ENCODE results near the gene FUT4.
A peak's percentile ranks its signal among the peaks of the same experiment; 100 is the strongest.
"Not testable (repeated sequence)": the region's sequence is repeated elsewhere in the genome, so short reads cannot be mapped to it uniquely, and the experiment has no call there.

Gene FUT4

DNA sequence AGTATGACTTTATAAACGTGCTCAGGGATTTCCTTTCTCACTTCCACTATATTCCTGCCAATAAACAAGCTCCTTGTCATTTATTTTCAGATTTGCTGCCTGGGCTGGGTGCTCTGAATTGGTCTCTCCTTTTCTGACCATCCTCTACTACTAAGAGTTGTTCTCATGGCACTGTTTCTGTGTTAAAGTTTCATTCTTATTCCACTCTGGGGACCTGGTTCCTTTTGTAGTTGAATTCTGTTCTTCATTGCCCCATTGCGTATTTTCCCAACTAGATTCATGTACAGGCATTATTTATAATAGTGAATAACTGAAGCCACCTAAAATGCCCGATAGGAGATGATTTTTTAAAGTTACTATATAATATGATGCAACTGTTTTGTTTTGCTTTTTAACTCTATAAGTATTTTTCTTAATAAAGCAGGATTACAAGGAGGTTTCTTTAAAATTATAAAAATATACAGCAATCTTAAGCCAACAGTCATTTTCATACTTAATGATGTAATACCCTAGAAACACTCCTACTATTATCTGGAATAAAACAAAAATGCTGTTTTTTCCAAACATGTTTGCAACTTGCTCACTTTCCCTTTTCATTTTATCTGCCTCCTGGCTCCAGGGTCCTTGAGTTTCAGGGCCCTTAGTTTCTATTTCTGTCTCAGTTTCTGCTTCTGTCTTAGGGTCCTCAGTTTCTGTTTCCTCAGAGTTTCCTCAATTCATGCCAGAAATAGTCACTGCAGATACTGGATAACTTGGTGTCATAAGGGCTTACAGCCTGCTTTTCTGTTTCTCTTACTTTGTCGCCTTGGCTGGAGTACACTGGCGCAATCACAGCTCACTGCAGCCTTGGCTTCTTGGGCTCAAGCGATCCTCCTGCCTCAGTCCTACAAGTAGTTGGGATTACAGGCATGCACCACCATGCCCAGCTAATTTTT, 9.8 kb upstream of the FUT4 start:
- peak in 2 of 14 donors; percentile 5 to 8 for DNase-seq

DNA sequence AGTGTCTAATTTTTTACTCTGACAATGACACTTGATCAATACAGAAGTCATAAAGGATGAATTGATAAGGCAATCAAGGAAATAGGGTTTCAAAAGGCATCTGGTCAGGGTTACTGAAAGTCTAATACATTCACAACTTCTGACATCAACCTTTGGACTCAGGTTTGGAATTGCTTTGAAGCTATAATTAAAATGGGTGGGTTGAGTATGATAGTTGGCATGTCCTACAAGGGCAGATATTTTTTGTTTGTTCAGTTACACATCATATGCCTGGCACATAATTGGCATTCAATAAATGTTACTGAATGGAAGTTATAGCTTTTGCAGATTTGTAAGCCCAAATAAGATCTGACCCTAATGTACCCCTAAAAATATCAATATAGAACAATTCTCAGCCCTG, 7.3 kb upstream of the FUT4 start:
- no peak for DNase-seq

GRCh38 chr11:94537031-94537600, 6.6 kb upstream of the FUT4 start:
- peak in 1 of 14 donors; percentile 8 for DNase-seq

DNA sequence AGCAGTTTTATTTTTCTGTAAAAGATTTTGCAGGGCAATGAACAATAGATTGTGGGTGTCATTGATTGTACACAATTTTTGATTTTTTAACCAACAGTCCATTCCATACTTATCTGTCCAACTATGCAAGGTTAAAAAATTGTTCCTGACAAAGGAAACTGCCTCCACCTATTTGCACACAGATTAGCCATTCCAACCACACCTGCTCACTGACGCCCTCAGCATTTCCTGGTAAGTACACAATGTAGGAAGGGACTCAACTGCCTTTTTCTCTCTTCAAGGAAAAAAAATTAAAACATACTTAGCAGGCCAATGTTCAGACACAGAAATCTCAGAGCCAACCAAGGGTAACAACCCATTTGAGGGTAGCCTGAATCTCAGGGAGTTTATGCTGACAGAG, 4.3 kb upstream of the FUT4 start:
- DNase-seq, result no peak

GRCh38 chr11:94544646-94545263, 1.0 kb downstream of the FUT4 start:
- DNase-seq, result peak in 3 of 14 donors; percentile 20 to 47 (median 33)

GRCh38 chr11:94545264-94546161, 1.8 kb downstream of the FUT4 start:
- DNase-seq, result peak in 2 of 14 donors; percentile 35 to 63

- peak in 1 of 14 donors; percentile 63 for DNase-seq
Measured at GRCh38 chr11:94546162-94546470, 2.4 kb downstream of the FUT4 start.

DNA sequence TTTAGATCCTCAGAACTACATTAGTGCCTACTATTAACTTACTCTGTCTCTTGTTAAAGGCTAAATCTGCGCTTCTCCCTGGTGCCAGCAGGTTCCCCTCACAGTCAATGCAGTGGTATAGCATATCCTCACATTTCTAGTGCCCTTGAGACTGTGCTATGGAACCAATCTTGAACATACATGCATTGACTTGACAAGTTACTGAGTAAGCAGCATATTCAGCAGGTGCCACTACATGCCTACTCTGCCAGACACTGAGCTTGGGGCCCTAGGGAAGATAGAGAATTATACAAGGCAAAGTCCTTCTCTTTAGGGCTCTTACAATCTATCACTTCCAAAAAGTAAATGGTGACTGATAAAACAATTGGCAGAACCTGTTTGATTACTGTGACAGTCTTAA, 3.2 kb downstream of the FUT4 start:
- peak in 1 of 14 donors; percentile 32 for DNase-seq

DNA sequence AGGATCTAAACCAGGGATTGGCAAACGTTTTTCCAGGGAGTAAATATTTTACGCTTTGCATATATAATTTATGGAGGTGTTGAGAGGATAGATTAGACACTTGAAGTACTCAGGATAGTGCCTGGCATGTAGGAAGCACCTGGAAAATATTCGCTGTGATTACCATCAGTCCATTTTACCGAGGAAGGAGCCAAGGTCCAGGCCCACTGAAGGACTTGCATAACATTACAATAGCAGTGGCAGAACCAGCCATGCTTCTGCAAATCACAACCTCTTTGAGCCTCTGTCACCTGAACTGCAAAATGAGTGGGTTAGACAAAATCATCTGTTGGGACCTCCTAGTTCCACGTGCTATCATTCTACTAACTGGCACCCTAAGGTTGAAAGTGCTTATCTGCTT, 5.4 kb downstream of the FUT4 start:
- peak in 1 of 14 donors; percentile 5 for DNase-seq

DNA sequence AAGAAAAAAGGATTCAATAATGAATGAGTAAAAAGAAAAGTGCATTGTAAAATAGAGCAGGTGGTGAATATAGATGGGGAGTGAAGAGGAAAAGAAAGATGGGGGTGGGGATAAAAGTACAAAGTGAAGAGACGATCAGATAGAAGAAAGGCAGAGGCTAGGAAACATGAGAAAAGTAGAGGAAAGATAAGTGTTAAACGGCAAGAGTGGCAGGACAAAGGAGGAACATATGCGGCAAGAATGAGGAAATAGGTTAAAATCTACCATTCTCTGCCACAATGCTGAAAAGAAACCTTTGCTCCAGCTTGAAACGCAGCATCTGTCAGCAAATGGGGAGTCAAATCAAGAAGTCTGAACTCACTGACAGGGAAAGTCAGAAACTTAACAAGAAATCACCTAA, 6.8 kb downstream of the FUT4 start:
- DNase-seq, result no peak

- DNase-seq, result no peak
Measured at GRCh38 chr11:94553938-94554337, 10.2 kb downstream of the FUT4 start.

DNA sequence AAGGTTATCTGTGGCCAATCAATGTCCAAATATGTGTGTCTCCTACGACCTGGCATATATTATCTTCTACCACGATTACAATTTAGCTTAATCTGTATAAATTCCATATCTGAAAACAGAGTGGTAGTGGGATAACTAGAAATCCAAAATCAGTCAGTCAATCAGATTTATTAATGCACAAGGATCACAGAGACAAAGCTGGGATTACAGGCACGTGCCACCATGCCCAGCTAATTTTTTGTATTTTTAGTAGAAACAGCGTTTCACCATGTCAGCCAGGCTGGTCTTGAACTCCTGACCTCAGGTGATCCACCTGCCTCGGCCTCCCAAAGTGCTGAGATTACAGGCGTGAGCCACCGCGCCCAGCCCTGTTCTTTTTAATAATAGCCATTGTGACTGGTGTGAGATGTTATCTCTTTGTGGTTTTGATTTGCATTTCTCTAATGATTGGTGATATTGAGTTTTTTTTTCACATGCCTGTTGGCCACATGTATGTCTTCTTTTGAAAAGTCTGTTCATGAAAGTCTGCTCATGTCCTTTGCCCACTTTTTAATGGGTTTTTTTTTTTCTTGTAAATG, 12.1 kb downstream of the FUT4 start:
- not testable (repeated sequence) for DNase-seq

- no peak for DNase-seq
Measured at GRCh38 chr11:94557421-94557820, 13.7 kb downstream of the FUT4 start.

DNA sequence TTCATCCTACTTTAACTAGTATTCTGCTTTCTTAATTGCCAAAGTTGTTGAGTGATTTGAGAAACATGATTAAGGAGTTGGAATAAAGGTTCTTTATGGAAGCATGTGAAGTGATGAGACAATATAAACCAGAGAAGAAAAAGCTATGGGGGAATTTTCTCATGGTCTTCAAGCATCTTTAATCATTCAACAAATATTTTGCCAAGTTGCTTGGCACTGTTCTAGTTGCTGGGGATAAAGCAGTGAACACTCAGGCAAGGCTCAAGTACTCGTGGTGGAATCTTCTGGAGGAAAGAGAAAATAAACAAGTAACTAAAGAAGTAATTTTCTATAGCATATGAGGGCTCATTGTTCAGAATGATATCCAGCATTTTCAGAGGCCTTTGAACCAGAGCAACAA, 14.3 kb downstream of the FUT4 start:
- DNase-seq, result no peak

DNA sequence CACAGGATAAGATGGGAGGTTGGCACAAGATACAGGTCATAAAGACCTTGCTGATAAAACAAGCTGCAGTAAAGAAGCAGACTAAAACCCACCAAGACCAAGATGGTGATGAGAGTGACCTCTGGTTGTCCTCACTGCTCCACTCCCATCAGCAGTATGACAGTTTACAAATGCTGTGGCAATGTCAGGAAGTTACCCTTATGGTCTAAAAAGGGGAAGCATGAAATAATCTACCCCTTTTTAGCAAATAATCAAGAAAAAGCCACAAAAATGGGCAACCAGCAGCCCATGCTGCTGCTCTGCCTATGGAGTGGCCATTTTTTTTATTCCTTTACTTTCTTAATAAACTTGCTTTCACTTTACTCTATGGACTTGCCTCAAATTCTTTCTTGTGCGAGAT, 14.7 kb downstream of the FUT4 start:
- DNase-seq, result no peak

- DNase-seq, result no peak
Measured at GRCh38 chr11:94558932-94559331, 15.2 kb downstream of the FUT4 start.

DNA sequence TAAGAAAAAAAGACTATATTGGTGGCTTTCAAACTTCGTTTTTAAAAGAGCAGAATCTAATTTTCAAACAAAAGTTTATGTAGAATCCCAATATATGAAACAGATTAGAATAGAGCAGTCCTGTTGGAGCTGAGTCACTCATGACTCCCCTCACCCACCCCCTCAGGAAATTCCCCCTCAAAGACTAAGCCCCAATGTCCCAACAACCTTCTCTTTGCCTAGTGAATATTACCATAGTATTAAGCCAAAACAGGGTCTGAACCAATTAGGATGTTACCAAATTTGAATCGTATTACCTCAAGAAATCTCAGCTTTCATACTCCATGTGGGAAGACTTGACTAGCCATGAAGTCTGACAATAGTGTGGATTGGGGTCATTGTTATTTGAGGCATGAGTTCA, 15.6 kb downstream of the FUT4 start:
- DNase-seq, result no peak

DNA sequence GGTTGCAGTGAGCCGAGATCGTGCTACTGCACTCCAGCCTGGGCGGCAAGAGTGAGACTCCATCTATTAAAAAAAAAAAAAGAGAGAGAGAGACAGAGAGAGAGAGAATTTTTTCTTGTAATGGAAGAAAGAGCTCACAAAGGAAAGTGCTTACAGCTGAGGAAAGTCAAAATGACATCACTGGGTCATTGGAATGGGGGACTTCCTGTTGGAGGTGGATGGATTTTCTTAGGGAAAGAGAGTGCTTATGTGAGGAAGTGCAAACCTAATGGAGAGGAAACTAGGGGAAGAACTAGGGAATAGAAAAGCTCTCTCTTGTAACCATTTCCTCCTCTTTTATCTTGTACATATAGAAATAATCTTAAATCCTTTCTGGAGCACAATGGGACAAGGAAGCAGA, 17.1 kb downstream of the FUT4 start:
- DNase-seq, result no peak

DNA sequence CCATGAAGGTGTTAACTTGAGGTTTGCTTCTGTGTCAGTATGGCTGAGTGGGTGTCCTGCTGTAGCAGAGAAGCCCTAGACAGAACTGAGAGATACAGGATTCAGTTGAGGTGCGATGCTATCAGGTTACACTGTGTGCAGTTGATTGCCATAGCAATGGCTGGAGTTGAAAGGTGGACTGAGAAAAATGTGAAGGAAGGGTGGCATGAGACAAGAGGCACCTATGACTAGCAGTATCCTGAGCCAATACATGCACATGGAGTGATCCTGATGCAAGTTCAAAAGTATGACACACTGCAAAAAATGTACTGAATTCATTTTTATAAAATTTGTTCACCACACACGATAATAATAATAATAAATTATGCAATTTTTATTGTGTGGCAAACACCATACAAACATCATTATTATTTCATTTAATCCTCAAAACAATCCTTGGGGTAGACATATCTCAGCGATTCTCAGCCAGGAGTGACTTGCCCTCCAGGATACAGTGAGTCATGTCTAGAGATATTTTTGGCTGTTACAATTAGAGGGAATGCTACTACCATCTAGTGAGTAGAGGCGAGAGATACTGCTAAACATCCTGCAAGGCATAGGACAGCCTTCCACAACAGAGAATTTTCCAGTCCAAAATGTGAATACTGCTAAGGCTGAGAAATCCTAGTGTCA, 19.6 kb downstream of the FUT4 start:
- no peak for DNase-seq

- no peak for DNase-seq
Measured at GRCh38 chr11:94563848-94564467, 20.2 kb downstream of the FUT4 start.

DNA sequence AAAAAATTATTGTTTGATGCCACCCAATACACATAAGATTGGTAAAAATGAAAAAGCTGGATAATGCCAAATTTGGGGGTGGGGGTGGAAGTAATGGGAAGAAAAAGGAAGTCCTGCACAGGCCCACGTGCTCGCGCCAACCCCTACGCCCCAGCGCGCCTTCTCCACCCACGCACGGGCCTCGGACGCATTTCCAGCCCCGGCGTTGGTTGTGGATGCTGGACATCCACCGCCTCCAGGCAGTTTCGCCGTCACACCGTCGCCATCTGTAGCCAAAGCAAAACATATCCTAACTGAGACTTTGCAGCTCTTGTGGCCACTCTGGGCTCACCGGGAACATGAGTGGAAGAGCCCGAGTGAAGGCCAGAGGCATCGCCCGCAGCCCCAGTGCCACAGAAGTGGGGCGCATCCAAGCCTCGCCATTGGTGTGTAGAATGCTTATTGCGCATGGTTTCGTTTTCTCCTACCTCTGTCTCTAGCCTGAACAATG, 23.5 kb downstream of the FUT4 start, which contains the start of gene PIWIL4:
Gene PIWIL4 (plus strand): TSS at position 188 of the 490 bp plus-strand sequence. CDS start 151 bp downstream, at position 339.
- DNase-seq, result no peak

Measured in C1 segment of cervical spinal cord (tissue), 14 donors.